GM18507 (cell line): Measurements from ENCODE around the gene LDB3.

Experiments used
- DNase-seq: peaks from one replicate; pipeline ENCODE4 v3.0.0; 2011; ENCODE audit warnings: low read depth; ENCODE audit not compliant: insufficient read length; ENCODE audit errors: extremely low spot score
- FAIRE-seq: peaks from 2 replicates; lab custom pipeline; 2011; peaks lifted over from hg19 to GRCh38; lab: Jason Lieb, UNC

The LDB3 gene

DNA sequence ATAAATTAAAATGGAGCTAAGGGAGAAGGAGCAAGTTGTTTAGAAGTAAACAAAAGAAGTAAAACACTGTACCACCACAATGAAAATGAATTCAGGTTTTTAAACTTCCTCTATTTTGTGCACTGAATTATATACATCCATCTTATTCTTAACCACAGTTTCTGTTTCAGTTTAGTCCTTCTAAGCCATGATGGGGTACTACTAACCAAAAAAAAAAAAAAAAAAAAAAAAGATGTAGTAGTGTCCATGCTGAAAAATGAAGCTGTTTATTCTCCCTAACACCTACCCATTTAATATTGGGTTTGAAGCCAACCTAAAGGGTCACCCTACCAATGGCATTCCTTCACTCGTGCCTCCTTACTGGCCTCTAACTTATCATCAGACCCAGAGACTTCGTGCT, 84.7 kb downstream of the LDB3 start:
- DNase-seq (no peak), FAIRE-seq (peak; percentile 48)

DNA sequence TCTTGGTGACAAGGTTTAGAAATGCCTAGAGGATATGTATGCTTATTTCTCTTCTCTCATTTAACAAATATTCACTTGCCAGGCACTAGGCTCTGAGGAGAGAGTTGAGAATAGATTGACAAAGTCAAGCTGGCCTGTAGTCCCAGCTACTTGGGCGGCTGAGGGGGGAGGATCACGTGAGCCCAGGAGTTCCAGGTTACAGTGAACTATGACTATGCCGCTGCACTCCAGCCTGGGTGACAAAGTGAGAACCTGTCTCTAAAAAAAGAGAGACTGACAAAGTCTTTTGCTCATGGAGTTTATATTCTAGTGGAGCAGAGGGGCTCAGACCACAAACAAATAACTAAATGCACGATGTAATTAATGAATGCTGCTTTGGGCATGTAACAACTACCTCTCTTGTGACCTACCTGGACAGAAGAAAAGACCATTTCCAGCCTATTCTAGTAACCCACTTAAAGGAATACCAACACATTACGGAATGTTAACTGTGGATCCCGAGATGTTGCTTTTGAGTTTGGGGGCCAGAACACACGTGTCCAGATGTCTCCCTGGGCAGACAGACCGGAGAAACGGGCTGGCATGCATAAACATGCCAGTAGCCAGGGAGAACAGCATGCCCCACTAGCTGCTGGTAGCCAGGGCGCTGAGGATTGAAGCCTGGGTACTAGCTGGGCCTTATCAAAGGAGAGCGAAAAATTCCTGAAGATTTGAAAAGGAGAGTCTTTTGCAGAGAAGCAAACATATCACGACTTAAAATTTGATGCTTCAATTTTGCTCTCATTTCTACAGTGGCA, 85.5 kb downstream of the LDB3 start:
- DNase-seq (no peak), FAIRE-seq (no peak)

DNA sequence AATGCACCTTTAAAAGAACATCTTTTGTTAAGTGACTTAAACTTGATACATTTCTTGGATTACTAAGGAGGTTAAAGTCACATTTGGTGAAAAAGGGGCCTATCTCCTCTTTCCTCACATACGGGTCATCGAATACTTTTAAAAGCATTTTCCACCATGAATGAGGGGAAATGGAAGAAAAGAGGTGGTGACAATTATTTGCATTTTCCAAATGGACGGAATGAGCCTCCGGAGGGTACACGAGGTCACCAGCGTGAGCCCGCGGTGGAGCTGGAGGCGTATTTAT, 87.1 kb downstream of the LDB3 start:
- no peak for FAIRE-seq
- no peak for DNase-seq

DNA sequence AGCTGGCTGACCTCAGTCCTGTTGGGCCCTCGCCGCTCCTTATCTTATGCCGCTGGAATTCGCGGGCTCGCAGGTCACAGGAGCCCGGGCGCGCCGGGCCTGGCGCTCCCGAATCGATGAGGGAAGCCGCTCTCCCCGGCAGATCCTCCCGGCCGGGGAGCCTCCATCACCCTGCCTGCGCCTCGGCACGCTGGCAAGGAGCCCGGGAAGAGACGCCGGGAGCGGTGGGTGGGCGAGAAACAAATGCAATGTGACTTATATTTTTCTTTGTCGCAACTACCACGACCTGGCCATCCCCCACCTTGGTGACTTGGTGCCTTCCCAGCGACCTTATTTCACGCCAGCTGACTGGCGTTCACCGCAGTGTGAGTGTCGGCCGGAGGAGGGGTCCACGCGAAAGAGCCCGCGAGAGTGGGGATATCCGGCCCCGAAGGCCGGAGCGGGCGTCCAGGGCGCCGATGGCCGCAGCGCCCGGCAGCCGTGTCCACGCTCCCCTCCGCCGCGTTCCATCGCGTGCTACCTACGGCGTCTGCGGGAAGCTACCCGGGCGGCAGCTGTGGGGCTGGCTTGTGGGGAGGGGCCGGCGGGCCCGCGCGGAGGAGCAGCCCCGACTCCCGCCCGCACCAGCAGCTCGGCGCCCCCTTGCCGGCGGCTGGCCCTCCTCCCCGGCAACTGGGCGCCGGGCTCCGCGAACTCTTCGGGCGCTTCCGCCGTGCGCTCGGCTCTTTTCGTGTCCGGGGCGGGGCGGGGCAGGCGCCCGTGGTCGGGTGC, 87.6 kb downstream of the LDB3 start:
- DNase-seq (peak; percentile 76), FAIRE-seq (no peak)

DNA sequence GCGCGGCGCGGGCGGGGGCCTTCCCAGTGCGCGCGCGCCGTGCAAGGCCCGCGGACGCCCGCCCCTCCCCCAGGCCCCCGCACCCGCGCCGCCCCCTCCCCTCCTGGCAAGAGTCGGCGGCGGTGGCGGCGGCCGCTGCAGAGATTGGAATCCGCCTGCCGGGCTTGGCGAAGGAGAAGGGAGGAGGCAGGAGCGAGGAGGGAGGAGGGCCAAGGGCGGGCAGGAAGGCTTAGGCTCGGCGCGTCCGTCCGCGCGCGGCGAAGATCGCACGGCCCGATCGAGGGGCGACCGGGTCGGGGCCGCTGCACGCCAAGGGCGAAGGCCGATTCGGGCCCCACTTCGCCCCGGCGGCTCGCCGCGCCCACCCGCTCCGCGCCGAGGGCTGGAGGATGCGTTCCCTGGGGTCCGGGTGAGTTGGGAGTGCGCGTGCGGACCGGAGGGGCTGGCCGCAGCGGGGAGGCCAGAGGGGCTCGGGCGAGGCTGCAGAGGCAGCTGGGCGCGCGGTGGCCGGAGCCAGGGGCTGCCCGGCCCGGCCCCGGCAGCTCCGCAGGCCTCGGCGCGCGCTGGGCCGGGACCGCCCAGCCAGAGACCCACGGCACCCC, 88.3 kb downstream of the LDB3 start, which contains the start of gene BMPR1A:
TSS of gene BMPR1A (plus strand) at position 109 of the 602 bp plus-strand sequence. CDS start 119,400 bp downstream, outside the sequence.
- FAIRE-seq (peak; percentile 67), DNase-seq (no peak)

DNA sequence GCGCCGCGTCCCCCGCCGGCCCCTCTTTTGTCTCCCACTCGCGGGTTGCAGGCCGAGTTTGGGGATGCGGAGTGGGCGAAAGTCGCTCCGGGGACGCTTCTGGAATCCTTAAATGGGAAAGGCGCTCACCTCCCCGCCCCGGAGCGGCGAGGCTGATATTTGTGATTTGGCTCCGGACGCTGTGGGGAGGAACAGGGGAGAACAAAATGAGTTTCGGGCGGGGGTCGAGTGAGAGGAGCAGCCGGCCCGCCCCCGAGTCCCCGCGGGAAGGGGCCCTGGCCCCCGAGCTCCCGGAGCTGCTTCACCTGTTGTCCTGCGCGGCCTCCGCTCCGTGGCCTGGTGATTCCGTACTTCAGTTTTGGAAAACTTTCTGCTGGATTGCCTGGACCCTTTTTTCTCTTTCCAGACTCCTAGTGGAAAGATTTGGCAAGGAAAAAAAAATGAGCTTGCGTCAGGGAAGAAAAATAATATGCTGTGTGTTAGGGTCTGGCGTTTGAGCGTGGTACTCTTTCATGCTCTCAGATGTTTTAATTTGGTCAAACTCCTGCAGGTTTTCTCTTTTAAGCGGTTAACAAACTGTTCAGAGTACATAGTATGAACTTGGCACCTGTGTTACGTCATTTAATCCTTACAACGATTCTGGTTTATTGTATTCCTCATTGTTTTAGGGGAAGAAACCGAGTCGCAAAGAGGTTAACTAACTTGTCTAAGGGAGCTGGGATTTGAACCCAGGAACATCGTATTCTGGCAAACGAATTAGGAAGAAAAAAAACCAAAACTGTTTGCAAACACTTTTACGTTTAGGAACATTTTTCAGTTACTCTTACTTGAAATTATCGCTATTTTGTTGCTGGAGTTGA, 89.0 kb downstream of the LDB3 start:
- FAIRE-seq = no peak

DNA sequence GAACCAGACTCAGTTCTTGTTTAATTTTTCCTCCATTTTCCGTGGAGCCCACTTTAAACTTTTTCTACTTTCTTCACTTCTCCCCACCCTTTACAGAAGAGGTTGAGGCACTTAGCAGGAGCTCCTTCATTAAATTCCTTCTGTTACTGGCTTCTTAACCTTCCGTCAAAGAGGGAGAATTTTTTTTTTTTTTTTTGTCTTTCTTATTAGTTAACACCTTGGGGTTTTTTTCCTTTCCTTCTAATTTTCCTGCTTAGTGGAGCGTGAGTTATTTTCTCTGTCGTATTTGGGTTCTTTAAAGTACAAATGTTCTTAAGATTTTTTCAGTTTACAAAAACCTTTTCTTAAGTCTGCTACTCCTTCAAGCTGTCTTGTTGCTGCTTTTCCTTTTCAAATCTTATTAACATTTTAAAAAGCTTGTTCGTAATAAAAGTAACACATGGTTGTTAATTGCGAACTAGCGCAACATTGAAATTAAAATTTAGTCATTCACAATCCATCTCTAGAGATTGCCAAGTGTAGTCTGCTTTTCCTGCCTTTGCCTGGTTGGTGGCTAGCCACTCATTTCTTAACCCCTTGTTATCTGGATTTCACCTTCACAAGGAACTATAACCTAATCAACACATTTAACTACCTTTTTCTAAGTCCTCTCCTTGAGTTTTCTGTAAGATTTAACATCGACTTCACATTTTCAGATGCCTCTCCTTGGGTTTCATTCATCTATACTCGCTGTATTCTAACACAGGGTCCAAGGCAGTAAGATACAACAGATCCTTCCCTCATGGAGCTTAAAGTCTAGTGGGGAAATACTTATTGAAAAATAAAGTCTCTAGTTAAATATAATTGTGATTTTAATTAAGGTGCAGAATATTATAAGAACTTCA, 90.1 kb downstream of the LDB3 start:
- DNase-seq (no peak), FAIRE-seq (no peak)

More for the DNA sequence above, 89.0 kb downstream of the LDB3 start:
- no peak for DNase-seq

DNA sequence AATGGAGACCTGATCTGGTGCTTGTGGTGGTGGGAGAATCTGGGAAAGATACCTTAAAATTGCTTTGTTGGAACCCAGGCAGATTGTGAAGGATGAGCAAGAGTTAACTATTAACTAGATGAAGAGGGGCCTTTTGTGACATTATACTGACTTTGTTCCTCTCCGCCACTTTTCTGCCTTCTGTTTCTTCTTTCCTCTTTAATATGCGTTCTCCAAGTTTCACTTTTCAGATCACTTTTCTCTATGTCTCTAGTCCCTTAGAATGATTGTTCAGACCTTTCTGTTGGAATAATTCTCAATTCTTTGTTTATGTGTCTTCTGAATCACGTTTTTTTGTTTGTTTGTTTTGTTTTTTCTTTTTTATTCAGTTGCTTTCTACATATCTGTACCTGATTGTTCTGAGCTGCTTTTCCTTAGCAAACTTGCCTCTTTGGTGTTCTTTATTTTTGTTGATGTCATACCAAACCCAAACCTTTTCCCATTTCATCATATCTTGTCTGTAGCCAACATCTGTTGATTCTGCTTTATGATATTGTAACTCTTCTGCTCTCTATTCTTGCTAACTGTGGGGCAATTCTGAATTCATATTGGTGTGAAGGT, 90.9 kb downstream of the LDB3 start:
- DNase-seq = no peak
- FAIRE-seq = peak; percentile 67

DNA sequence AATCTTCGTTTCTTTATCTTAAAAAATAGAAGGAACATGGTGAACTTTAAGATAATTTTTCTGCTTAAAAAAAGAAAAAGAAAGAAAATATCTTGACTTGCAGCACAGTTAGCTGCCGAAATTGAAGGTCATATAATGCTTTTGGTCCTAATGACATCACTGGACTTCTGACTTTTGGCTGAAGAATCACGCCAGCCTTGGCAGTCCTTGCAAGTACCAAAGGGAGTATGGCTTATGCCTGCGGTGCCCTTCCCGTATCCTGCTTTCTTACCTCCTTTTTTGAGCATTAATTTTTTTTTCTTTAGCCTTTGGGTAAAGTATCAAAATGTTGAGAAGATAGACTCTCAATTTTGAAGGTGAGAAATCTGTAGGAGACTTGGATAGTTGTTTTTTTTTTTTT, 95.1 kb downstream of the LDB3 start:
- FAIRE-seq = no peak
- DNase-seq = no peak

DNA sequence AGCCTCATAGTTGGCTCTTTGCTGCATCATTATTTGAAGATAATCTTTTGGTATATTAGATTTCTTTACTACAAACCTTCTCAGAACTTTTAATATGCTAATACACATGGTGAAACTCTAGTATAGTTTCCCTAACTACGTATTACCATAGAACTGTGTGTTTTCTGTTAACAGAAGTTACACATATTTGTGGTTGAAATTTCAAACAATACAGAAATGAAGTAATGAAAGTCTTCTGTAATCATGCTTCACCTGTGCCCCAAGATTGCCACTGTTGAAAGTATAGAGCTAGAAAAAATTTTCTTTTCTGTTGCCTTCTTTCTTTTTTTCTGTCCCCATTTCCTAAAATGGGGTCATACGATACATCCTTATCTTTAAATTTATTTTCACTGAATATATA, 97.2 kb downstream of the LDB3 start:
- no peak for DNase-seq
- no peak for FAIRE-seq

DNA sequence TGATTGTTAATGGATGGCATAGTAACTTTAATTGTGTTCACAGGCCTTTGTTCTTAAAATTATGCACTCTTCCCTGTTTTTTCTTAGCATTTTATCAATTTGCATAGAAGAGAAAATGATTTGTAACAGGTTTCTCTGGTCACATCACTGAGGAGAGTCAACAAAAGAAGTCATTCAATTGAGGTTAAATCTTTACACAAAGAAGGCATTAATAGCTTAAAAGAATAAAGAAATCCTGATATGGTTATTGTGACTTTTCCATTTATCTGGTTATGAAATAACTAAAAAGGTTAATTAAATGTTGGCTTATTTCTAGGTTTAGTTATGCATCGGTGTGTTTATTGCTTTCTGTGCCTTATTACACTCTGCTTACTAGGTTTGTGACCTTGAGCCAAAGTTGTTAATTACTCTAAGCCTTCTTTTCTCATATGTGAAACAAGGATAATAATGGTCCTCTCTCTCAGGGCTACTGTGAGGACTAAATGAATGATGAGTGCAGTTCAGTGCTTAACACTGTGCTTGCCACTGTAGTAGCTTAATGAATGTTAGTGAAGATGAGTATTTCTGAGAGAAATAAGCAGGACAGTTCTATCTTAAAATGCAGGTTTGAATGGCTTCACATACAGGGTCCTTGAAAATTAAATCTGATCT, 100.2 kb downstream of the LDB3 start:
- no peak for DNase-seq
- no peak for FAIRE-seq

DNA sequence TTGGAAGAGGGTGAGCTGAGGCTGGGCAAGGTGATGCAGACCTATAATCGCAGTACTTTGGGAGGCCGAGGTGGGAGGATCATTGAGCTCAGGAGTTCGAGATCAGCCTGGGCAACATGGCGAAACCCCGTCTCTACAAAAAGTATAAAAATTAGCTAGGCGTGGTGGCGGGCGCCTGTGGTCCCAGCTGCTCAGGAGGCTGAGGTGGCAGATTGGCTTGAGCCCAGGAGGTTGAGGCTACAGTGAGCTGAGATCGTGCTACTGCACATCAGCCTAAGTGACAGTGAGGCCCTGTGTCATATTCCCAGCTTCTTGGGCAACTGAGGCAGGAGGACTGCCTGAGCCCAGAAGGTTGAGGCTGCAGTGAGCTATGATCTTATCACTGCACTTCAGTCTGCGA, 101.7 kb downstream of the LDB3 start:
- FAIRE-seq = no peak
- DNase-seq = no peak

DNA sequence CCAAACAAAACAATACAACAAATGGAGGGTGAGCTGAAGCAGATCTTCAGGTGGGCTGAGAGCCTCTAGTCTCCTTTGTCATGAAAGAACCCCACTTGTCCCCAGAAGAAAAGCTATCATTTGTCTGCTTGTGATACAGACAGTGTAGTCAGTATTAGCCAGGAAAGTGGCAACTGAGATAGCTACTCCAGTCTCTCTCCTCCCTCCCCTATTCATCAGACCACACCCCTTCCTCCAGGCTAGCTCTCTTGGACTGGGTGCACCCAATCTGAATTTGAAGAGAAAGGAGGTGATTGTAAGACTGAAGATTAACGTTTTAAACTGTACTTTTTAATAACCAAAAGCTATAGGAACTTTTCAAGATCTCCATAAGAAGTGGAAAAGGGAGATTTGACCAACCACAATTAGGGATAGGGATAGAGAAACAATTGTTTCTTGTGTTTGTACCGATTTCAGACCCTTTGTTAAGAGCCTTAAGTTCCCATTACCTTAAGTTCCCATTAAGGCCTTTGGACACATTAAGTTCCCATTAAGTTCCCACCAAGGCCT, 102.2 kb downstream of the LDB3 start:
- DNase-seq = no peak
- no peak for FAIRE-seq

DNA sequence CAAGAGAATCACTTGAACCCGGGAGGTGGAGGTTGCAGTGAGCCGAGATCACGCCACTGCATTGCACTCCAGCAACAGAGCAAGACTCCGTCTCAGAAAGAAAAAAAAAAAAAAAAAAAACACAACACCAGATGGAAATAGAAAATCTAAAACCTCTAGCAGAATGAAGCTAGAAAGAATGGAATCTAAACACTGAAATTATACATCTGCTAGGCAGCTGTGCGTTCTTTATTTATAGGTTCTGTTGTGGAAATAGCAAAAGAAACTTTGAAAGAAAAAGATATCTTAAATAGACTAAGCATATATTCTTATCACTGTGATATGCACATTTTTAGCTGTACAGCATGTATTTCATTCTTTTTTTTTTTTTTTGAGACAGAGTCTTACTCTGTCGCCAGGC, 105.2 kb downstream of the LDB3 start:
- no peak for DNase-seq
- no peak for FAIRE-seq

DNA sequence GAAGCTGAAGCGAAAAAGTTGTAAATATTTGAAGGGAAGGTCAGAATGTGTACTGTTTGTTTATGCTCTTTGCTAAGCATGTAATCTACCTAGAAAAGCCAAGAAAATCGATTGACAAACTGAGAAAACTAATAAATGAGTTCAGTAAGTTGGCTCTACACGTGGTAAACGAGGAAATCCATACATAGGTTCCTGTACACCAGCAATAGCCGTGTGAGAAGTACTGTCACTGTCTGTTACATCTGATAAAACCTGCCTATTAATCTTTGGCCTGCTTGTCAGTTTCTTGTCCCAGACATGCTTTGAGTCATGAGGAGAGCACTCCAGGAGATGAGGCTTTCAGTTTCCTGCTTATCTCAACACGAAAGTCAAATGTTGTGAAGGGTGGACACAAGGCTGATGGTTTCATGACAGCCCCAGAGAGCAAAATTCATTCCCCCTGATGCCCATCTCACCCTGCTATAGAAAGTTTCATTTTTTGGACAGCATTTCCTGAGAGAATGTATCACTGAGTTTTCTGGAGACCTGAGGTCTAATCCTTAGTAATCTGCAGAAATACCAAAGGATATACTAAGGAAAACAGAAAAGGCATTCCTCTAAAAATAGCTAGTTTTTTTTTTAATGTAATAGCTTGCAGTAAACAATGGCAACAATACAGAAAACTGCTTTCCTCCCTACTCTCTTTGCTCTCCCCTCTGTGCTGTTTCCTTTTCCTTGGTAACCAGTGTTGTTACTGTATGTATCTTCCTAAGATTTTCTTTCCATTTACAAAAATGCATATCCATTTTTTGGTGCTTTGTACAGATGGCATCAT, 107.0 kb downstream of the LDB3 start:
- FAIRE-seq = peak; percentile 79
- DNase-seq = no peak

DNA sequence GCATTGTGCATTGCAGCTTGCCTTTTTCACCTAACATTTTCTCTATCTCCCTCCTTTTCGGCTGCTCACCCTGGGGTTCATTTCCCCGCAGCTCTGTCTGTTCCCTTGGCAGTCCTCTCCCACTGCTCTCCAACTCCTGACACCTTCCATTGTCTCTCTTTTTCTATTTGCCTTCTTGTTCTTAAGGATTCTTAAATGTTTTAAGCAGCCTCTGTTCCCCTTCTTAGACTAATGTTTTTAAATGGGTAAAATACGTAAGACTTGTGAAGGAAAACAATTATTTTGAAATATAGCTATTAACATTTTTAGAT, 107.5 kb downstream of the LDB3 start:
- DNase-seq = no peak
- no peak for FAIRE-seq
